ENCODE data around the gene DDX39B. TPM values are rescaled to one million over a fixed set of nuclear protein-coding genes. Genes with fewer than 3 reads are reported as not detected.

The DDX39B gene
- total and polyA plus RNA-seq, 2 experiments from 2014 or later = 210 to 287 TPM

DNA sequence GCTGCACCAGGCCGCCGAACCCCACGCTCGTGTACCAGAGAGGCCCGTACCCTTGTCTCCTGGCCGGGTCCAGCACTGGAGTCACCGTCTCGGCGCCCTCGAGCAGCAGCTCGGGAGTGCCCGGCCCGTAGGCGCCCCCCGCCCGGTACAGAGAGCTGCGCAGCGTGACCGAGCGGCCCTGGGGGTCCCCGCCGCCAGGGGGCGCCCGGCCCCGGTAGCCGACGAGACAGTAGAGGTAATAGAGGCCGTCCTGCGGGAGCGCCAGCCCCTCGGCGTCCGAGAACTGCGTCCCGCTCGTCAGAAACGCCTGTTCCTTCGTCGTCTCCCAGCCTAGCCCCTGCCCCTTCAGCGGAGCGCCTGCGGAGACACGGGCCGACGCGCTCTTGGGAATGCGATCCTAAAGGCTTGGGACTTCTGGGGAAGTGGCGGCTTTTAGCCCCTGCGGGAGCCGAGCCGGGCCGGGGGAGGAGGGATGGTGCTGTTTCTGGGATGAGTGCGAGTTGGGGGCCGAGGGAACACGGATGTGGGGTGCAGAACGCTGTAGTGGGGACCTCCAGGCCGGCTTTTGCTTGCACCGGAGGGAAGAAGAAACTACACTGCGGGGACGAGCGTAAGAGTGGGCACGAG, 39.1 kb upstream of the DDX39B start:
- Histone ChIP-seq H2AFZ (peak overlapping the region; percentile 94), H3K4me3 (peak overlapping the region; percentile 91), H3K36me3 (replicated peaks; ENCODE audit: insufficient read depth, low read depth) (no peaks in the 10 kb centered on the region), H3K9me3 (ENCODE audit: low read depth) (no peaks in the 10 kb centered on the region), H3K27ac (peak overlapping the region; percentile 88), H3K79me2 (no peaks in the 10 kb centered on the region), H3K4me1 (ENCODE audit: insufficient read depth) (peaks cover 2% of the 10 kb centered on the region), H3K27me3 (no peaks in the 10 kb centered on the region), H4K20me1 (ENCODE audit: insufficient read depth, poor library complexity, severe bottlenecking) (no peaks in the 10 kb centered on the region), H3K9me2 (replicated peaks; ENCODE audit: insufficient read depth) (no peaks in the 10 kb centered on the region), H3K4me2 (peak overlapping the region; percentile 95)
- TF ChIP-seq EZH2 (IDR thresholded peaks at IDR 0.05; ENCODE audit: borderline replicate concordance) = no peak
- TF ChIP-seq CTCF (IDR thresholded peaks at IDR 0.05; ENCODE audit: poor library complexity) = peak; percentile 99
- no peak for TF ChIP-seq EZH2phosphoT487 (IDR thresholded peaks at IDR 0.05; ENCODE audit: low read depth, severe bottlenecking, unreplicated experiment)
- DNase-seq (ENCODE audit: low spot score) = peak; percentile 92
- 1% methylated on average over 54 of the region's 62 CpGs for WGBS (ENCODE audit: low lambda C conversion rate, missing lambda C conversion rate)

GRCh38 chr6:31580438-31580740, 38.6 kb upstream of the DDX39B start:
- Histone ChIP-seq H3K27me3 (no peaks in the 10 kb centered on the region), H3K9me3 (ENCODE audit: low read depth) (no peaks in the 10 kb centered on the region), H3K4me1 (ENCODE audit: insufficient read depth) (peaks cover 2% of the 10 kb centered on the region), H3K36me3 (replicated peaks; ENCODE audit: insufficient read depth, low read depth) (no peaks in the 10 kb centered on the region), H3K9me2 (replicated peaks; ENCODE audit: insufficient read depth) (no peaks in the 10 kb centered on the region), H3K4me3 (peak overlapping the region; percentile 91), H3K79me2 (no peaks in the 10 kb centered on the region), H3K4me2 (peak overlapping the region; percentile 95), H3K27ac (peak overlapping the region; percentile 88), H2AFZ (peak overlapping the region; percentile 94), H4K20me1 (ENCODE audit: insufficient read depth, poor library complexity, severe bottlenecking) (no peaks in the 10 kb centered on the region)
- 50% methylated on average over 11 of the region's 11 CpGs for WGBS (ENCODE audit: low lambda C conversion rate, missing lambda C conversion rate)
- no peak for TF ChIP-seq EZH2 (IDR thresholded peaks at IDR 0.05; ENCODE audit: borderline replicate concordance)
- DNase-seq (ENCODE audit: low spot score) = no peak

GRCh38 chr6:31579546-31580437, 38.0 kb upstream of the DDX39B start:
- Histone ChIP-seq H3K4me2 (peak overlapping the region; percentile 95), H3K9me2 (replicated peaks; ENCODE audit: insufficient read depth) (no peaks in the 10 kb centered on the region), H3K36me3 (replicated peaks; ENCODE audit: insufficient read depth, low read depth) (no peaks in the 10 kb centered on the region), H3K4me1 (ENCODE audit: insufficient read depth) (peaks cover 2% of the 10 kb centered on the region), H3K79me2 (no peaks in the 10 kb centered on the region), H2AFZ (no peak overlapping the region), H3K27me3 (no peaks in the 10 kb centered on the region), H3K27ac (no peak overlapping the region), H3K4me3 (no peak overlapping the region), H3K9me3 (ENCODE audit: low read depth) (no peaks in the 10 kb centered on the region), H4K20me1 (ENCODE audit: insufficient read depth, poor library complexity, severe bottlenecking) (no peaks in the 10 kb centered on the region)
- TF ChIP-seq EZH2phosphoT487 (IDR thresholded peaks at IDR 0.05; ENCODE audit: low read depth, severe bottlenecking, unreplicated experiment) (no peak), CTCF (IDR thresholded peaks at IDR 0.05; ENCODE audit: poor library complexity) (no peak), EZH2 (IDR thresholded peaks at IDR 0.05; ENCODE audit: borderline replicate concordance) (no peak)
- 91% methylated on average over 8 of the region's 8 CpGs for WGBS (ENCODE audit: low lambda C conversion rate, missing lambda C conversion rate)
- no peak for DNase-seq (ENCODE audit: low spot score)

DNA sequence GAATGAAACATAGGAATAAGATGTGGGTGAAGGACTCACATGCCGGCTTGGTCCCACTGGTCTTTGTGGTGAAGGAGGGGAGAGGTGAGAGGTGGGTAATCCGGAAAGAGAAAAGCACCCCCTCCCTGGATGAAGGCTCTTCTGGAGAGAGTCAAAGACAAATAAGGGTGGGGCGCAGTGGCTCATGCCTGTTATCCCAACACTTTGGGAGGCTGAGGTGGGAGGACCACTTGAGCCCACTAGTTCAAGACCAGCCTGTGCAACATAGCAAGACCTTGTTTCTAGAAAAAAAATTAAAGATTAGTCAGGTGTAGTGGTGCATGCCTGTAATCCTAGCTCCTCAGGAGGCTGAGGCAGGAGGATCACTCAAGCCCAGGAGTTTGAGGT, 37.3 kb upstream of the DDX39B start:
- WGBS (ENCODE audit: low lambda C conversion rate, missing lambda C conversion rate) = 98% methylated on average over 3 of the region's 3 CpGs
- no peak for DNase-seq (ENCODE audit: low spot score)
- H3K4me1 ChIP-seq (ENCODE audit: insufficient read depth) = peaks cover 2% of the 10 kb centered on the region
- no peak overlapping the region for H2AFZ ChIP-seq
- no peak overlapping the region for H3K4me3 ChIP-seq
- no peak overlapping the region for H3K4me2 ChIP-seq
- no peaks in the 10 kb centered on the region for H3K27me3 ChIP-seq
- H3K9me3 ChIP-seq (ENCODE audit: low read depth) = no peaks in the 10 kb centered on the region
- H4K20me1 ChIP-seq (ENCODE audit: insufficient read depth, poor library complexity, severe bottlenecking) = no peaks in the 10 kb centered on the region
- no peaks in the 10 kb centered on the region for H3K36me3 ChIP-seq (replicated peaks; ENCODE audit: insufficient read depth, low read depth)
- H3K27ac ChIP-seq = no peak overlapping the region
- no peaks in the 10 kb centered on the region for H3K9me2 ChIP-seq (replicated peaks; ENCODE audit: insufficient read depth)
- H3K79me2 ChIP-seq = no peaks in the 10 kb centered on the region
- no peak for TF ChIP-seq CTCF (IDR thresholded peaks at IDR 0.05; ENCODE audit: poor library complexity)
- no peak for TF ChIP-seq EZH2phosphoT487 (IDR thresholded peaks at IDR 0.05; ENCODE audit: low read depth, severe bottlenecking, unreplicated experiment)
- TF ChIP-seq EZH2 (IDR thresholded peaks at IDR 0.05; ENCODE audit: borderline replicate concordance) = no peak

Measured in hepatocyte (in vitro differentiated cells).